Esophagus squamous epithelium (tissue), 4 donors: ENCODE measurements around the gene HOXA11.

ENCODE experiments used
- CTCF ChIP-seq, 6 experiments: fragments of 450-650 bp in 4 of 6; fragments of 200-600 bp in 2 of 6; sonication (generic) in 2 of 6; IDR thresholded peaks; one replicate each; pipeline ENCODE4 v1.5.1; 2016 to 2019; ENCODE audit warnings: antibody characterized with exemption in 6 of 6, mild to moderate bottlenecking in 4 of 6, moderate library complexity in 4 of 6
- POLR2A ChIP-seq, 4 donors: fragments of 450-650 bp; IDR thresholded peaks; one replicate each; pipeline ENCODE4 v1.6.1; 2017; ENCODE audit warnings: antibody characterized with exemption in 4 of 4, mild to moderate bottlenecking in 4 of 4, moderate library complexity in 3 of 4

DNA sequence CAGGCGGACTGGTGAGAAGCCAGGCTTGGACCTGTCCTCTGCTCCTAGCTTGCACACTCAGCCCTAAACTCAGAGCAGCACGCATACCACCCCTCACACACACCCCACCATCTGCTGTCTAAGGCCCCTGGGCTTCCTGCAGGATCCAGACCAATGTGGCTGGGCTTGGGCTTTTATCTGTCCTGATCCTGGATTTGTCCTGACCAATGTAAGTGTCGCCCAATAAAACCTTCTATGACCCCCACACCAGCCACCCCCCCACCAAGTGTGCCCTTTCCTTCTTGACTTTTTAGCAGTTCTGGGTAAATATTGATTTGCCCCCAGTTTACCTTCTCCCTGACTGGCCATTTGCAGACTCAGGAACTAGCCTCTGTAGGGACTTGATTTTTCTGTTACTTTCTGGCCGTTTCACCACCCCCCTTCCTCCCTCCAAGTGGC is 16.6 kb upstream of the HOXA11 start:
- TF ChIP-seq CTCF (IDR thresholded peaks at IDR 0.05) = no peak
- no peak for TF ChIP-seq POLR2A (IDR thresholded peaks at IDR 0.05)
